NCI-H2227 treated with DMSO at 0.1 percent for 48 hours (cell line): ENCODE measurements around the gene DDX5.
"Not testable (repeated sequence)": the region's sequence is repeated elsewhere in the genome, so short reads cannot be mapped to it uniquely, and the experiment has no call there.

Experiments
- DNase-seq: peaks from one replicate; lab custom pipeline; 2025; lab: John Stamatoyannopoulos, UW

The DDX5 gene

GRCh38 chr17:64492481-64493109 is 13.5 kb downstream of the DDX5 start:
- DNase-seq, result no peak

GRCh38 chr17:64491994-64492393 is 14.1 kb downstream of the DDX5 start:
- DNase-seq, result no peak

- DNase-seq, result no peak
Observed at GRCh38 chr17:64491034-64491860, 14.8 kb downstream of the DDX5 start.

GRCh38 chr17:64488301-64488700 is 17.8 kb downstream of the DDX5 start:
- no peak for DNase-seq

GRCh38 chr17:64484380-64484779 is 21.7 kb downstream of the DDX5 start:
- DNase-seq, result no peak

GRCh38 chr17:64480951-64481350 is 25.1 kb downstream of the DDX5 start:
- DNase-seq, result no peak

GRCh38 chr17:64477849-64478248 is 28.2 kb downstream of the DDX5 start:
- no peak for DNase-seq

- DNase-seq, result no peak
Observed at GRCh38 chr17:64472564-64472963, 33.5 kb downstream of the DDX5 start.

- DNase-seq, result no peak
Observed at GRCh38 chr17:64471440-64471839, 34.6 kb downstream of the DDX5 start.

- peak; percentile 60 for DNase-seq
Observed at GRCh38 chr17:64470625-64471024, 35.5 kb downstream of the DDX5 start.

GRCh38 chr17:64466834-64467233 is 39.3 kb downstream of the DDX5 start:
- not testable (repeated sequence) for DNase-seq

GRCh38 chr17:64466019-64466735 is 39.9 kb downstream of the DDX5 start:
- no peak for DNase-seq

GRCh38 chr17:64461788-64462187 is 44.3 kb downstream of the DDX5 start:
- DNase-seq, result no peak

- DNase-seq, result no peak
Observed at GRCh38 chr17:64460955-64461354, 45.1 kb downstream of the DDX5 start.

- not testable (repeated sequence) for DNase-seq
Observed at GRCh38 chr17:64459818-64460217, 46.3 kb downstream of the DDX5 start.

GRCh38 chr17:64459284-64459747 is 46.8 kb downstream of the DDX5 start:
- no peak for DNase-seq

GRCh38 chr17:64458756-64459155 is 47.3 kb downstream of the DDX5 start:
- no peak for DNase-seq

GRCh38 chr17:64457156-64457555 is 48.9 kb downstream of the DDX5 start:
- DNase-seq, result no peak

GRCh38 chr17:64455993-64456885 is 49.9 kb downstream of the DDX5 start:
- DNase-seq, result no peak

GRCh38 chr17:64449545-64449944 is 56.5 kb downstream of the DDX5 start:
- DNase-seq, result no peak

GRCh38 chr17:64448665-64449512 is 57.2 kb downstream of the DDX5 start, which contains the start of gene MILR1:
Gene MILR1, plus strand, starts transcription at chr17:64449115. Its CDS starts 54 bp downstream, at chr17:64449169.
- DNase-seq, result no peak
